Neural progenitor cell (in vitro differentiated cells): ENCODE results near the gene CARMIL1. TPM values are rescaled to one million over a fixed set of nuclear protein-coding genes. Genes with fewer than 3 reads are reported as not detected.

Source experiments
- DNase-seq: peaks from one replicate; pipeline ENCODE4 v3.0.0-alpha.2; 2016; ENCODE audit warnings: low spot score
- H2AFZ ChIP-seq: fragments of 200-600 bp; sonication (generic); replicated peaks from 2 replicates; pipeline ENCODE4 v1.6.1; 2016; ENCODE audit warnings: antibody characterized with exemption
- H3F3A ChIP-seq: fragments of 200-600 bp; sonication (generic); 2 replicates; pipeline ENCODE4 v1.6.1; 2016; ENCODE audit warnings: antibody characterized with exemption, low read depth
- H3K27ac ChIP-seq: fragments of 200-600 bp; sonication (generic); 2 replicates; pipeline ENCODE4 v1.5.1; 2016; ENCODE audit warnings: mild to moderate bottlenecking
- H3K27me3 ChIP-seq: fragments of 200-600 bp; sonication (generic); 2 replicates; pipeline ENCODE4 v1.6.1; 2016; ENCODE audit warnings: mild to moderate bottlenecking, moderate library complexity
- H3K36me3 ChIP-seq: fragments of 200-600 bp; sonication (generic); 2 replicates; pipeline ENCODE4 v1.5.1; 2016
- H3K4me1 ChIP-seq: fragments of 200-600 bp; sonication (generic); 2 replicates; pipeline ENCODE4 v1.6.1; 2016; ENCODE audit warnings: mixed run types
- H3K4me2 ChIP-seq: fragments of 200-600 bp; sonication (generic); 2 replicates; pipeline ENCODE4 v1.6.1; 2016
- H3K4me3 ChIP-seq: fragments of 200-600 bp; sonication (generic); 2 replicates; pipeline ENCODE4 v1.5.1; 2016
- H3K79me2 ChIP-seq: fragments of 200-600 bp; sonication (generic); 2 replicates; pipeline ENCODE4 v1.6.1; 2016; ENCODE audit warnings: low read depth
- H3K9ac ChIP-seq: fragments of 200-600 bp; sonication (generic); 2 replicates; pipeline ENCODE4 v1.6.1; 2016
- H3K9me3 ChIP-seq: fragments of 200-600 bp; sonication (generic); 2 replicates; pipeline ENCODE4 v1.5.1; 2016; ENCODE audit warnings: low read depth
- H4K20me1 ChIP-seq: fragments of 200-600 bp; sonication (generic); 2 replicates; pipeline ENCODE4 v1.6.1; 2016; ENCODE audit warnings: low read depth
- H3K27ac Mint-ChIP-seq: 3 replicates; pipeline ENCODE4 v1.8.0; 2021; ENCODE audit warnings: mixed read lengths
- H3K27me3 Mint-ChIP-seq: 2 replicates; pipeline ENCODE4 v1.8.0; 2022; ENCODE audit warnings: low read depth, mild to moderate bottlenecking, inconsistent platforms, moderate library complexity, mixed read lengths; ENCODE audit not compliant: insufficient read depth
- H3K36me3 Mint-ChIP-seq: 3 replicates; pipeline ENCODE4 v1.8.0; 2021; ENCODE audit warnings: mixed read lengths
- H3K4me1 Mint-ChIP-seq: 3 replicates; pipeline ENCODE4 v1.8.0; 2021; ENCODE audit warnings: mixed read lengths
- H3K4me3 Mint-ChIP-seq: 3 replicates; pipeline ENCODE4 v1.8.0; 2021; ENCODE audit warnings: mild to moderate bottlenecking, moderate library complexity, mixed read lengths
- H3K9me3 Mint-ChIP-seq: 3 replicates; pipeline ENCODE4 v1.8.0; 2020; ENCODE audit warnings: mixed read lengths
- CTCF ChIP-seq: fragments of 200-600 bp; sonication (generic); IDR thresholded peaks from 2 replicates; pipeline ENCODE4 v1.5.1; 2017; ENCODE audit warnings: antibody characterized with exemption, mild to moderate bottlenecking
- EZH2 ChIP-seq: fragments of 200-600 bp; sonication (generic); IDR thresholded peaks from 2 replicates; pipeline ENCODE4 v1.6.1; 2017; ENCODE audit warnings: antibody characterized with exemption, mild to moderate bottlenecking, moderate library complexity
- EZH2phosphoT487 ChIP-seq: fragments of 200-600 bp; sonication (generic); IDR thresholded peaks from 2 replicates; pipeline ENCODE4 v1.6.1; 2017; ENCODE audit warnings: antibody characterized with exemption
- total RNA-seq: library from RNA; depleted of rRNA; stranded (reverse); fragments of >200 nt; gene quantifications from 2 replicates; pipeline ENCODE4 v1.2.3, GENCODE V29; 2015; ENCODE audit warnings: low replicate concordance

Gene CARMIL1
- total RNA-seq, 1 donor from 2014 or later, result 13.3 TPM

- peaks cover 2% of the 10 kb centered on the region for H3K27me3 Mint-ChIP-seq
- Histone ChIP-seq H3K36me3 (no peaks in the 10 kb centered on the region), H3K79me2 (no peaks in the 10 kb centered on the region), H4K20me1 (no peaks in the 10 kb centered on the region), H2AFZ (no peak overlapping the region), H3K27ac (no peak overlapping the region), H3K4me3 (no peak overlapping the region), H3K27me3 (no peaks in the 10 kb centered on the region), H3K9me3 (no peaks in the 10 kb centered on the region), H3F3A (peaks cover 10% of the 10 kb centered on the region), H3K4me1 (peaks cover 33% of the 10 kb centered on the region), H3K9ac (no peak overlapping the region), H3K4me2 (peak overlapping the region; percentile 49)
- H3K9me3 Mint-ChIP-seq, result peaks cover 12% of the 10 kb centered on the region
- peak; percentile 58 for DNase-seq
- peak overlapping the region; percentile 10 for H3K27ac Mint-ChIP-seq
- peak overlapping the region; percentile 34 for H3K4me3 Mint-ChIP-seq
- H3K36me3 Mint-ChIP-seq, result peaks cover 6% of the 10 kb centered on the region
- TF ChIP-seq CTCF (no peak), EZH2 (no peak), EZH2phosphoT487 (no peak)
- peaks cover 29% of the 10 kb centered on the region for H3K4me1 Mint-ChIP-seq
These were observed 170.6 kb downstream of the CARMIL1 start for GRCh38 chr6:25449774-25450173.

- Mint-ChIP-seq H3K27me3 (peaks cover 2% of the 10 kb centered on the region), H3K4me3 (no peak overlapping the region), H3K9me3 (peaks cover 7% of the 10 kb centered on the region), H3K4me1 (peaks cover 29% of the 10 kb centered on the region), H3K36me3 (peaks cover 4% of the 10 kb centered on the region), H3K27ac (no peak overlapping the region)
- DNase-seq, result no peak
- Histone ChIP-seq H3K79me2 (no peaks in the 10 kb centered on the region), H3K27ac (no peak overlapping the region), H3K4me2 (peak overlapping the region; percentile 49), H3K4me1 (peaks cover 33% of the 10 kb centered on the region), H3K9ac (no peak overlapping the region), H3K27me3 (no peaks in the 10 kb centered on the region), H3K36me3 (no peaks in the 10 kb centered on the region), H3F3A (peaks cover 10% of the 10 kb centered on the region), H4K20me1 (no peaks in the 10 kb centered on the region), H2AFZ (no peak overlapping the region), H3K4me3 (no peak overlapping the region), H3K9me3 (no peaks in the 10 kb centered on the region)
- TF ChIP-seq EZH2phosphoT487 (no peak), CTCF (no peak), EZH2 (no peak)
These were observed 171.5 kb downstream of the CARMIL1 start for GRCh38 chr6:25450469-25451198.

DNA sequence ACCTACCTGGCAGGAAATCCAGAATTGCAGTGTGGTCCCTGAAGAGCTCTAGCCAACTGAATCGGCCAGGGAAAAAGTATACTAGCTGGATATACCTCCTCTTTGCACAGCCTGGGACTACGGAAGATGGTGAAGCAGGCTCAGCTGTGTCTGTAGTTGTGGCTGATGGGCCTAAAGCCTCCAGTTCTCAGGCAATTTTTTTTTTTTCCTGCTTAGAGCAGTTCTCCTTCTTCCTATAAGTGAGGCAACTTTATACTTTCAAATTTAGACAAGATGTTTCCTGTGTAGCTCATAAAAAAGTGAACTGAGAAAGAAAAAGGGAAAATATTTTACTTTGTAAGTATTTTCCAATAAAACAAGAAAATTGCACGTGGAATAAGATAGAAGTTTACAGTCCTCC, 172.9 kb downstream of the CARMIL1 start:
- Histone ChIP-seq H3F3A (peaks cover 10% of the 10 kb centered on the region), H3K9me3 (no peaks in the 10 kb centered on the region), H3K9ac (no peak overlapping the region), H3K4me1 (peaks cover 33% of the 10 kb centered on the region), H3K4me2 (no peak overlapping the region), H3K27me3 (no peaks in the 10 kb centered on the region), H3K36me3 (no peaks in the 10 kb centered on the region), H4K20me1 (no peaks in the 10 kb centered on the region), H3K79me2 (no peaks in the 10 kb centered on the region), H3K27ac (no peak overlapping the region), H2AFZ (no peak overlapping the region), H3K4me3 (no peak overlapping the region)
- Mint-ChIP-seq H3K27ac (no peak overlapping the region), H3K4me1 (peaks cover 41% of the 10 kb centered on the region), H3K27me3 (peaks cover 2% of the 10 kb centered on the region), H3K4me3 (no peak overlapping the region), H3K9me3 (no peaks in the 10 kb centered on the region), H3K36me3 (no peaks in the 10 kb centered on the region)
- TF ChIP-seq CTCF, result no peak
- no peak for TF ChIP-seq EZH2phosphoT487
- TF ChIP-seq EZH2, result no peak
- no peak for DNase-seq
